ENCODE measurements around the gene PEPD.

DNA sequence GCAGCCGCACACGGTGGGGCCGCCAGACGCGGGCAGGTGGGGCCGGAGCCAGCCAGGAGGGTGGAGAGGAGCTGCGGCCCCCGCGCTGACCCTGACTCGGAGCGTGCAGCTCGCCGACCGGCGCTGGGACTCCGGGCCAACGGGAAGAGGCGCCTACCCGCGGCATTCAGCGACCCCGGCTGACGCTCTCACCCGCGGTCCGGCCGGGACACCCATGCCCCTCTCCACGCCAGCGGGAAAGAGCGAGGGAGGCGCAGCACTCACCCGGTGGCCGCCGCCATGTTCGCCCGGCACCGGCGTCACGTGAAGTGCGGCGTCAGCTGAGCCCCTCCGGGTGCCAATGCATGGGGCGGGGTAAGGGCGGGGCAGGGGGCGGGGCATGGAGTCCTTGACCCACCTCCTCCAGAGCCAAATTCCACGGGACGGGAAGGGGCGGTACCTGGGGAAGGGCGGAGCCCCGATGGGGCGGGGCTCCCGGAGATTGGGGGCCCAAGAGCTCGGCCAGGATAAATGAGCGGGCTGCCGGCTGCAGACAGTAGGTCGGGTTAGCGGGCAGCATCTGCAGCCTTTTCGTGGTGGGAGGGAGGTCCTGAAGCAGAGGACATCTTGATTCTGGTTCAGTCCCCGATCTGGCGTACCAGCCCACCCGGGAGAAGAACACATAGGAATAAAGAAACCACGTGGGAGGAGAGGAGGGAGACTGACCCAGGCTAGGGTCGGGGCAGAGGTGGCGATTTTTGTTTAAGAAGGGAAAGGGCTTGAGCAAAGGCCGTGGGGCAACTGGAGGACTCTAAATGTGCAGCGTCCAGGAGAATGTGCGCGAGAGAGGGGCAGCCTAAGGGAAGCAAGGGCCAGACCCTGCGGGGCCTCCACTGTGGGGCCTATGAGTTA lies at the start of gene PEPD:
- TF ChIP-seq, protein P1, sequence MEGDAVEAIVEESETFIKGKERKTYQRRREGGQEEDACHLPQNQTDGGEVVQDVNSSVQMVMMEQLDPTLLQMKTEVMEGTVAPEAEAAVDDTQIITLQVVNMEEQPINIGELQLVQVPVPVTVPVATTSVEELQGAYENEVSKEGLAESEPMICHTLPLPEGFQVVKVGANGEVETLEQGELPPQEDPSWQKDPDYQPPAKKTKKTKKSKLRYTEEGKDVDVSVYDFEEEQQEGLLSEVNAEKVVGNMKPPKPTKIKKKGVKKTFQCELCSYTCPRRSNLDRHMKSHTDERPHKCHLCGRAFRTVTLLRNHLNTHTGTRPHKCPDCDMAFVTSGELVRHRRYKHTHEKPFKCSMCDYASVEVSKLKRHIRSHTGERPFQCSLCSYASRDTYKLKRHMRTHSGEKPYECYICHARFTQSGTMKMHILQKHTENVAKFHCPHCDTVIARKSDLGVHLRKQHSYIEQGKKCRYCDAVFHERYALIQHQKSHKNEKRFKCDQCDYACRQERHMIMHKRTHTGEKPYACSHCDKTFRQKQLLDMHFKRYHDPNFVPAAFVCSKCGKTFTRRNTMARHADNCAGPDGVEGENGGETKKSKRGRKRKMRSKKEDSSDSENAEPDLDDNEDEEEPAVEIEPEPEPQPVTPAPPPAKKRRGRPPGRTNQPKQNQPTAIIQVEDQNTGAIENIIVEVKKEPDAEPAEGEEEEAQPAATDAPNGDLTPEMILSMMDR (conservative IDR thresholded peaks at IDR 0.05; ENCODE audit: low read depth, low read length), result no peak
- TF ChIP-seq POLR2A (IDR thresholded peaks at IDR 0.05; ENCODE audit: low read depth, low read length), result peak; percentile 85
- peak; percentile 18; the same call in 1 of the 2 replicates for TF ChIP-seq FOS (IDR thresholded peaks at IDR 0.05; ENCODE audit: low read depth, low read length)
- no peak for TF ChIP-seq CHD1 (IDR thresholded peaks at IDR 0.05; ENCODE audit: low read depth, low read length)
- TF ChIP-seq RAD21 (IDR thresholded peaks at IDR 0.05; ENCODE audit: low read length), result no peak
- no peak for TF ChIP-seq NFE2L2 (IDR thresholded peaks at IDR 0.05; ENCODE audit: low read depth, low read length)
- TF ChIP-seq, protein P2, sequence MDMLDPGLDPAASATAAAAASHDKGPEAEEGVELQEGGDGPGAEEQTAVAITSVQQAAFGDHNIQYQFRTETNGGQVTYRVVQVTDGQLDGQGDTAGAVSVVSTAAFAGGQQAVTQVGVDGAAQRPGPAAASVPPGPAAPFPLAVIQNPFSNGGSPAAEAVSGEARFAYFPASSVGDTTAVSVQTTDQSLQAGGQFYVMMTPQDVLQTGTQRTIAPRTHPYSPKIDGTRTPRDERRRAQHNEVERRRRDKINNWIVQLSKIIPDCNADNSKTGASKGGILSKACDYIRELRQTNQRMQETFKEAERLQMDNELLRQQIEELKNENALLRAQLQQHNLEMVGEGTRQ (IDR thresholded peaks at IDR 0.05; ENCODE audit: low read depth, low read length), result peak; percentile 98
- no peak for TF ChIP-seq SMC3 (IDR thresholded peaks at IDR 0.05; ENCODE audit: low read depth, low read length)
- TF ChIP-seq RCOR1 (IDR thresholded peaks at IDR 0.05; ENCODE audit: insufficient replicate concordance, low read length), result no peak
- TF ChIP-seq MAZ (IDR thresholded peaks at IDR 0.05; ENCODE audit: borderline replicate concordance, low read depth, low read length), result peak; percentile 75; the same call in 1 of the 2 replicates
- TF ChIP-seq, protein P3, sequence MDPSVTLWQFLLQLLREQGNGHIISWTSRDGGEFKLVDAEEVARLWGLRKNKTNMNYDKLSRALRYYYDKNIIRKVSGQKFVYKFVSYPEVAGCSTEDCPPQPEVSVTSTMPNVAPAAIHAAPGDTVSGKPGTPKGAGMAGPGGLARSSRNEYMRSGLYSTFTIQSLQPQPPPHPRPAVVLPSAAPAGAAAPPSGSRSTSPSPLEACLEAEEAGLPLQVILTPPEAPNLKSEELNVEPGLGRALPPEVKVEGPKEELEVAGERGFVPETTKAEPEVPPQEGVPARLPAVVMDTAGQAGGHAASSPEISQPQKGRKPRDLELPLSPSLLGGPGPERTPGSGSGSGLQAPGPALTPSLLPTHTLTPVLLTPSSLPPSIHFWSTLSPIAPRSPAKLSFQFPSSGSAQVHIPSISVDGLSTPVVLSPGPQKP (IDR thresholded peaks at IDR 0.05; ENCODE audit: borderline replicate concordance, low read depth, low read length), result no peak
